Lower leg skin (tissue), 4 donors: Measurements from ENCODE around the gene CCL25. TPM values are rescaled to one million over a fixed set of nuclear protein-coding genes. Genes with fewer than 3 reads are reported as not detected.
"Not testable (repeated sequence)": the region's sequence is repeated elsewhere in the genome, so short reads cannot be mapped to it uniquely, and the experiment has no call there.

Source experiments
- DNase-seq, 2 donors: peaks; one replicate each; pipeline ENCODE4 v3.0.0-alpha.2; 2019; ENCODE audit warnings: low spot score in 2 of 2
- H3K4me3 ChIP-seq: fragments of 200-600 bp; sonication (generic); 2 replicates; pipeline ENCODE4 v1.5.1; 2017; ENCODE audit warnings: mild to moderate bottlenecking, low read depth; ENCODE audit not compliant: poor library complexity, severe bottlenecking
- CTCF ChIP-seq, 3 donors: fragments of 450-650 bp; IDR thresholded peaks; one replicate each; pipeline ENCODE4 v1.5.1; 2016; ENCODE audit warnings: antibody characterized with exemption in 3 of 3, mild to moderate bottlenecking in 3 of 3, moderate library complexity in 2 of 3
- POLR2A ChIP-seq, 2 donors: fragments of 450-650 bp; IDR thresholded peaks; one replicate each; pipeline ENCODE4 v1.6.1; 2016 to 2017; ENCODE audit warnings: antibody characterized with exemption in 2 of 2, mild to moderate bottlenecking in 1 of 2, moderate library complexity in 1 of 2
- WGBS, 2 donors: methylation state at CpG; one replicate each; pipeline ENCODE4 v1.1.5; 2018; 5-methylcytosine and 5-hydroxymethylcytosine counted together
- intact Hi-C: fragments of 100-400 bp; cut with DNase I; formaldehyde crosslinking; loops from one replicate; pipeline ENCODE4 v1.15.0; 2023; ENCODE audit warnings: low total_unique reads
- total RNA-seq, 4 donors: library from RNA; depleted of rRNA; stranded (reverse); fragments of >200 nt; gene quantifications; one replicate each; pipeline ENCODE4 v1.1.0, GENCODE V29; 2016

The CCL25 gene
- total RNA-seq, 4 donors from 2014 or later, result 0.81 TPM; not detected in 3

- 73 to 79% methylated on average over 9 of the region's 9 CpGs for WGBS, 2 donors
- TF ChIP-seq POLR2A (IDR thresholded peaks at IDR 0.05) (no peak), CTCF (IDR thresholded peaks at IDR 0.05) (no peak)
- H3K4me3 ChIP-seq, result no peak overlapping the region
- DNase-seq, result no peak
- intact Hi-C loops, result no loop called here
Observed at GRCh38 chr19:8020681-8021080, 31.9 kb upstream of the CCL25 start.

GRCh38 chr19:8021374-8021773, 31.2 kb upstream of the CCL25 start:
- TF ChIP-seq POLR2A (IDR thresholded peaks at IDR 0.05), result no peak
- no peak for TF ChIP-seq CTCF (IDR thresholded peaks at IDR 0.05)
- no peak overlapping the region for H3K4me3 ChIP-seq
- WGBS, 2 donors, result 91 to 94% methylated on average over 8 of the region's 8 CpGs
- no peak for DNase-seq
- intact Hi-C loops, result no loop called here

GRCh38 chr19:8022275-8022674, 30.3 kb upstream of the CCL25 start:
- WGBS, 2 donors, result 88 to 90% methylated on average over 13 of the region's 13 CpGs
- no peak overlapping the region for H3K4me3 ChIP-seq
- intact Hi-C loops, result no loop called here
- TF ChIP-seq CTCF (IDR thresholded peaks at IDR 0.05), result no peak
- no peak for TF ChIP-seq POLR2A (IDR thresholded peaks at IDR 0.05)
- no peak for DNase-seq

- no peak overlapping the region for H3K4me3 ChIP-seq
- DNase-seq, result no peak
- WGBS, 2 donors, result 71 to 81% methylated on average over 5 of the region's 5 CpGs
- intact Hi-C loops, result no loop called here
- TF ChIP-seq POLR2A (IDR thresholded peaks at IDR 0.05), result no peak
- TF ChIP-seq CTCF (IDR thresholded peaks at IDR 0.05), result no peak
Observed at GRCh38 chr19:8023371-8023770, 29.2 kb upstream of the CCL25 start.

GRCh38 chr19:8024256-8024655, 28.3 kb upstream of the CCL25 start:
- WGBS, 2 donors, result 93 to 99% methylated on average over 3 of the region's 3 CpGs
- H3K4me3 ChIP-seq, DNase-seq, intact Hi-C loops: not testable (repeated sequence)

- intact Hi-C loops, result no loop called here
- DNase-seq, result no peak
- no peak overlapping the region for H3K4me3 ChIP-seq
- TF ChIP-seq CTCF (IDR thresholded peaks at IDR 0.05), result no peak
- TF ChIP-seq POLR2A (IDR thresholded peaks at IDR 0.05), result no peak
- 88 to 94% methylated on average over 5 of the region's 5 CpGs for WGBS, 2 donors
Observed at GRCh38 chr19:8025316-8025715, 27.2 kb upstream of the CCL25 start.
